RWPE2 (cell line): ENCODE data around the gene LYRM2.

Source experiments
- ATAC-seq: fragments of 200-7000 bp; cut with Tn5 transposase; 3 replicates; pipeline ENCODE4 v1.9.1; 2021; ENCODE audit warnings: low read depth
- DNase-seq: peaks from one replicate; pipeline ENCODE4 v3.0.0-alpha.2; 2020; ENCODE audit warnings: low spot score
- H3K27ac ChIP-seq: fragments of 450-650 bp; 2 replicates; pipeline ENCODE4 v1.5.1; 2017; ENCODE audit warnings: mild to moderate bottlenecking; ENCODE audit not compliant: poor library complexity, severe bottlenecking
- H3K27me3 ChIP-seq: fragments of 250-450 bp; sonication (Bioruptor Pico); 2 replicates; pipeline ENCODE4 v1.5.1; 2021; ENCODE audit warnings: mild to moderate bottlenecking, moderate library complexity; ENCODE audit not compliant: insufficient read depth, poor library complexity, severe bottlenecking
- H3K36me3 ChIP-seq: fragments of 250-450 bp; sonication (Bioruptor Pico); 2 replicates; pipeline ENCODE4 v1.5.1; 2020; ENCODE audit warnings: low read depth, mild to moderate bottlenecking, moderate library complexity
- H3K4me1 ChIP-seq: fragments of 250-450 bp; sonication (Bioruptor Pico); 2 replicates; pipeline ENCODE4 v1.5.1; 2021; ENCODE audit warnings: mild to moderate bottlenecking, moderate library complexity; ENCODE audit not compliant: insufficient read depth, poor library complexity, severe bottlenecking
- H3K4me3 ChIP-seq: fragments of 250-450 bp; sonication (Bioruptor Pico); 2 replicates; pipeline ENCODE4 v1.5.1; 2021; ENCODE audit warnings: mild to moderate bottlenecking, moderate library complexity; ENCODE audit not compliant: severe bottlenecking
- H3K9me3 ChIP-seq: fragments of 250-450 bp; sonication (Bioruptor Pico); 2 replicates; pipeline ENCODE4 v1.5.1; 2021; ENCODE audit warnings: mild to moderate bottlenecking, moderate library complexity; ENCODE audit not compliant: severe bottlenecking
- CTCF ChIP-seq: fragments of 450-650 bp; IDR thresholded peaks from one replicate; pipeline ENCODE4 v1.5.1; 2017; ENCODE audit warnings: mild to moderate bottlenecking, moderate library complexity; ENCODE audit not compliant: poor library complexity, severe bottlenecking

Gene LYRM2

GRCh38 chr6:89566930-89567629, 71.5 kb downstream of the LYRM2 start:
- no peak for TF ChIP-seq CTCF
- Histone ChIP-seq H3K27me3 (no peaks in the 10 kb centered on the region), H3K4me1 (no peaks in the 10 kb centered on the region), H3K27ac (no peak overlapping the region), H3K4me3 (no peak overlapping the region), H3K36me3 (no peaks in the 10 kb centered on the region), H3K9me3 (no peaks in the 10 kb centered on the region)
- ATAC-seq (no peak), DNase-seq (no peak)

- H3K9me3 ChIP-seq: no peaks in the 10 kb centered on the region
- DNase-seq (no peak), ATAC-seq (no peak)
- H3K27ac ChIP-seq: no peak overlapping the region
- TF ChIP-seq CTCF: no peak
- H3K4me1 ChIP-seq: no peaks in the 10 kb centered on the region
- H3K27me3 ChIP-seq: no peaks in the 10 kb centered on the region
- no peak overlapping the region for H3K4me3 ChIP-seq
- no peaks in the 10 kb centered on the region for H3K36me3 ChIP-seq
Observed at GRCh38 chr6:89566008-89566800, 72.3 kb downstream of the LYRM2 start.

DNA sequence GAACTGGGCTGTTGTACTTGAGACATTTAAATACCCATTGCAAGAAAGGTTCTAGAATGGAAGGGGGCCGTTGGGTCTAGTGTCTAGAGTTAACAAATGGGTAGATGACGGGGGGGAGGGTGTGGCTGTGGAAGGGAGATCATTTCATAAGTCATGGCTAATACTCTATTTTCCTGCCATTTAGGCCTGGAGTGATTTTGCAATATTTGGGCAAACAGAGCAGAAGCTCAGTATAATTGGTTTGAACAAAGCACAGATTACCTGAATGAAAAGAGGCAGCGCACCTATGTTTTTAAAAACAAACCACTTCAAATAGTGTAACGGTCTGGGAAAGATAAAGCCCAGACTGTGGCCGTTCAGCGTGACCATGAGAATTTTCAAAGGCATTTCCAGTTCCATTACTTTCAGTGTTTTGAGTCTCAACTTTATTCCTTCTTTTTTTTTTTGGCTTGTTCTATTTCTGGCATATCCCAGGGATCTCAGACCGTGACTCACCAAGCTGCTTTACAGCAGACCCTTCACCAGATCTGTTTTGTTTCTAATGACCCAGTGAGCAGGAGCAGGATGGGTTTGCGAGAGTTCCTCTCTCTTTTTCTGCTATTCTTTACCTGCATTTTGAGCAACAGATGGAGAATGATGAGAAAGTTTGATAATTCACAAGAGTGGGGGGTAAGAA, 73.7 kb downstream of the LYRM2 start:
- no peak for TF ChIP-seq CTCF
- Histone ChIP-seq H3K36me3 (no peaks in the 10 kb centered on the region), H3K27me3 (no peaks in the 10 kb centered on the region), H3K9me3 (no peaks in the 10 kb centered on the region), H3K4me3 (no peak overlapping the region), H3K4me1 (no peaks in the 10 kb centered on the region), H3K27ac (no peak overlapping the region)
- no peak for ATAC-seq
- DNase-seq: no peak

DNA sequence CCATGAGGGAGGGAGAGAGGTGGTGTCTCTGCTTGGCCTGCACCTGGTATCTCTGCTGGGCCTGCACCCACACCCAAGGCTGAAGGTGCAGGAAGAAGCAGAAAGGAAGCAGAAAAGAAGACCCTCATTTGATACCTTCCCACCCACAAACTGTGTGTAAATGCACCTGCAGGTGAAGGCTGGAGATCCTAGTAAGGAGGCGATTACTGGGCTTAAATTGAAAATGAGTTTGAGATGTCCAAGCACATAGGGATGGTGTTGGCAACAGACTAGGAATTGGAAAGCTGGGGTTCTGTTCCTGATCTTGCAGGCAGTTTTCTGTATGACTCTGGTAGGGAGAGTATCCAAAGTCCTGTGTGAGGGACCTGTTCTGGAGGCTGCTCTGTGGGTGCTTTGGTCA, 74.7 kb downstream of the LYRM2 start:
- Histone ChIP-seq H3K27ac (no peak overlapping the region), H3K4me1 (no peaks in the 10 kb centered on the region), H3K4me3 (no peak overlapping the region), H3K9me3 (no peaks in the 10 kb centered on the region), H3K36me3 (no peaks in the 10 kb centered on the region), H3K27me3 (no peaks in the 10 kb centered on the region)
- ATAC-seq: no peak
- no peak for DNase-seq
- no peak for TF ChIP-seq CTCF
